Ovary (tissue), 3 donors: ENCODE data around the gene NT5C2.

Experiments
- CTCF ChIP-seq, 3 donors: fragments of 450-650 bp in 2 of 3; fragments of 200-600 bp in 1 of 3; IDR thresholded peaks; one replicate each; pipeline versions ENCODE4 v1.5.1 to v1.8.0; 2016 to 2022; ENCODE audit warnings: antibody characterized with exemption in 3 of 3, mild to moderate bottlenecking in 1 of 3
- EP300 ChIP-seq: sonication (generic); formaldehyde crosslinking; IDR thresholded peaks from one replicate; pipeline ENCODE4 v1.6.1; 2017; ENCODE audit warnings: antibody characterized with exemption
- POLR2A ChIP-seq: fragments of 450-650 bp; IDR thresholded peaks from one replicate; pipeline ENCODE4 v1.6.1; 2017; ENCODE audit warnings: antibody characterized with exemption, mild to moderate bottlenecking, moderate library complexity
- donor health status: DM: no; HTN: no; CAD: no.

DNA sequence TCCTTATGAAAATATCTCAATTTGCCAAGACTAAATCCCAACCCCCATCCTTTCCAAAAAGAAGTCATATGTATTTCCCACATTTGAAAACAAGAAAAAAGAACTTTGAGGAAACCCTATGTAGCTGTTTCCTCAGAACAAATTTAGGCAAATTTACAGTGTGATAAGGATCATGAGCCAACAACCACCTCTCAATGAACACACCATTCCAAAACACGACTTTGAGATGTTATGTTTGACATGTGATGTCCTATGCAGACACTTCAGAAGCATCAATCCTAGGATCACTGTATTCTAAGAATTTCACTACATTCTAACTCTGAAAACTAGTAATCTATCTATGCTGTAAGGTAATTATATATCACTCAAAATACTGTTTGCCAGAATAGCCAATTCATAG lies 62.2 kb downstream of the NT5C2 start:
- TF ChIP-seq CTCF (IDR thresholded peaks at IDR 0.05): no peak
- TF ChIP-seq POLR2A: no peak
- no peak for TF ChIP-seq EP300
